HG02759 (cell line): ENCODE results near the gene LINC01488.

Experiments
- ATAC-seq: cut with Tn5 transposase; IDR thresholded peaks from one replicate; pipeline ENCODE4 v1.9.1; 2021; ENCODE audit warnings: mild to moderate bottlenecking, moderate library complexity; ENCODE audit not compliant: unreplicated experiment

The LINC01488 gene

DNA sequence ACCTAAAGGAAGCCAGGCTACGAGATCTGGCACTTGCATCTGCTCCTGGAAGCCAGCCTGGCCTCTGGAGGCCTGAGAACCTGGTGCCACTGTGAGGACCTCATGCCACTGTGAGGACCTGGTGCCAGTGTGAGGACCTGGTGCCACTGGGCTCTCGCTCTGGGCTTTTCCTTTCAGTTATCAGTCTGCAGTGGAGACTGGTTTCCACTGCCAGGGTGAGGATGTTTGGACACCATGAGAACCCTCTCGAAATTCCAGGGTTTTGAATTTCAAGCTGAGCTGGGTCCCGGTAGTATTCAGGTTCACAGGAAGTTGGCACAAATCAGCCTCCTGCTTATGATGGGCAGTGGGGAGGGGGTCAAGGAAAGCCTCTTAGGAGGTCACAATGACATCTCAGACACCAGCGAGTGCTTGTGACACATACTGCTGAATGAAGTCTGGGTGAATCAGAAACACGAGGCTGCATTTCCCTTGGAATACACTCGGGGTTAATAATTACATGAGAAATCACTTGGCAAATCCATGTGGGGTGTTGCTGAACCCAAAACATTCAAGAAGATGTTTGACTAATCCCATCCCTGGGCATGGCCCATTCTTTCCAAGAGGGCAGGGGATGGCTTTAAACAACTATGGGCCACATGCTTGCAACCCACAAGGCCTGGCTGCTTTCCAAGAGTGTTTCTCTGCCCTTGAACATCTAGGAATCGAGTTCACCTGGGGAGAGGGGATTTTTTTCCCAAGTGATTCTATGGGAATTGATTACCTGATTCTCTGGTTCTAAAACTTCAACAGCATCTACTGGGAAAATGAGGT lies 60.2 kb downstream of the LINC01488 start:
- ATAC-seq, result no peak

DNA sequence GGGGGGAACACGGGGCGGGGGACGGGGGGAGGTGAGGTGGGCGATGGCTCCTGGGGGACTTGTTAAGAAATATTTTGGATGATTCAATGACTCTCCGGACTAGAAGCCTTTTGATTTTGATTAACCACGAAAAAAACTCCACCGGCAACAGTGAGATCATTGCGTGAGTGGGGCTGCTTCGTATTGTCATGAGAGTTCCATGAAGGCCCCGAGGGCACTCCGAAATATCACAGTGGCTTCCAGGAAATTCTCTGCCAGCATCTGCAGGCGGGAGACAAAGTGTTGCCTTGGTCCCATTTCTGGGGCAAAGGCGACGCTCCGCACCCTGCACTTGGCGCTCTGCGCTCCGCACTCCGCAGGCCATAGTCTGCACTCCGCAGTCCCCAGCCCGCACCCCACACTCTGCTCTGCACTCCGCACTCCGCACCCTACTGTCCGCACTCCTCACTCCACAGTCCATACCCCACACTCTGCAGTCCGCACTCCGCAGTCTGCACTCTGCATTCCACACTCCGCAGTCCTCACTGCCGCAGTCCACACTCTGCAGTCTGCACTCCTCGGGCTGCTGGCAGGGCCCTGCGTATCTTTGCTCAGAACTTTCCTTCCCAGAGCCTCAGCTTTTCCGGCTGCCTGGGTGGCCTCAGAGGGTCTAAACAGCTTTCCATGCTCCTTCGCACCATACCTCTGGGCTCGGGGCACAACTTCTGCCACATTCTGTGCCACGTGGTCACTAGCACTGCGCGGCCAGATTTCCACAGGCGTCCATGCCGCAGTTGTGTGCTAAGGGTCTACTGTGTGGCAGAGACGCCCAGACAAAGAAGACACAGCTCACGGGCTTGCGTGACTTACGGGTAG lies 61.1 kb downstream of the LINC01488 start:
- ATAC-seq, result no peak
